ENCODE measurements around the gene PAEP.

- no peak for TF ChIP-seq CTCF (IDR thresholded peaks at IDR 0.05)
- no peak for TF ChIP-seq POLR2A (IDR thresholded peaks at IDR 0.05)
Observed at GRCh38 chr9:135615666-135616618, 54.4 kb downstream of the PAEP start.
